ENCODE results near the gene ARSJ.

DNA sequence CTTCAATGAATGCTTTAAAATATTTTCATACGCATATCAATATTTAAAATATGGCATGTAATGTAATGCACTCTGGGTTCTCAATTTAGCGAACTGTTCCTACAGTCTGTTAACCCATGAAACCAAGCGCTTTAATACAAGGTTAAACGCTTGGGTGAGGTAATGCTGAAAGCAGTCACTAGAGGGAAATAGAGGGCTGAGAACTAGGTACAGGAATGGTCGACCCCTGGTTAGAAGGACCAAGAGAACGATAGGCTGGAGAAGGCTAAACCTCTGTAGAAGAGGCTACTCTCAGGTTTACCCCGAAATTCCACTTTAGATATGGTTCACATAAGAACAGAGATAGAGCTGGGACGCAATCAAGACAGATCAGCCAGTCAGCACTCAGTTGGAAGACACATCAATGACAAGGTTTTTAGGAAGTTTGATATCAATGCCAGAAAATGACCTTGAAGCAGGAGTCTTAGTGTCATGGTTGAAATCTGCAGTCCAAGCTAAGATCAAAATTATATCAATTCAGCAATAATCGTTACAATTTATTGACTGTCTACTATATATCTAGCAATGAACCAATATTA, 26.9 kb downstream of the ARSJ start:
- TF ChIP-seq, protein P1, sequence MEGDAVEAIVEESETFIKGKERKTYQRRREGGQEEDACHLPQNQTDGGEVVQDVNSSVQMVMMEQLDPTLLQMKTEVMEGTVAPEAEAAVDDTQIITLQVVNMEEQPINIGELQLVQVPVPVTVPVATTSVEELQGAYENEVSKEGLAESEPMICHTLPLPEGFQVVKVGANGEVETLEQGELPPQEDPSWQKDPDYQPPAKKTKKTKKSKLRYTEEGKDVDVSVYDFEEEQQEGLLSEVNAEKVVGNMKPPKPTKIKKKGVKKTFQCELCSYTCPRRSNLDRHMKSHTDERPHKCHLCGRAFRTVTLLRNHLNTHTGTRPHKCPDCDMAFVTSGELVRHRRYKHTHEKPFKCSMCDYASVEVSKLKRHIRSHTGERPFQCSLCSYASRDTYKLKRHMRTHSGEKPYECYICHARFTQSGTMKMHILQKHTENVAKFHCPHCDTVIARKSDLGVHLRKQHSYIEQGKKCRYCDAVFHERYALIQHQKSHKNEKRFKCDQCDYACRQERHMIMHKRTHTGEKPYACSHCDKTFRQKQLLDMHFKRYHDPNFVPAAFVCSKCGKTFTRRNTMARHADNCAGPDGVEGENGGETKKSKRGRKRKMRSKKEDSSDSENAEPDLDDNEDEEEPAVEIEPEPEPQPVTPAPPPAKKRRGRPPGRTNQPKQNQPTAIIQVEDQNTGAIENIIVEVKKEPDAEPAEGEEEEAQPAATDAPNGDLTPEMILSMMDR (conservative IDR thresholded peaks at IDR 0.05; ENCODE audit: low read depth, low read length) = peak; percentile 87
- TF ChIP-seq EZH2phosphoT487 (IDR thresholded peaks at IDR 0.05; ENCODE audit: borderline replicate concordance, low read length) = no peak
